Aorta (tissue), 5 donors: ENCODE results near the gene SEC23A. TPM values are rescaled to one million over a fixed set of nuclear protein-coding genes. Genes with fewer than 3 reads are reported as not detected.
"Not testable (repeated sequence)": the region's sequence is repeated elsewhere in the genome, so short reads cannot be mapped to it uniquely, and the experiment has no call there.

Source experiments
- ATAC-seq: fragments of 200-7000 bp; cut with Tn5 transposase; one replicate; pipeline ENCODE4 v1.9.1; 2022; ENCODE audit warnings: moderate library complexity; ENCODE audit not compliant: low FRiP score
- DNase-seq, 2 donors: peaks; one replicate each; pipeline ENCODE4 v3.0.0-alpha.2; 2020
- H3K27ac ChIP-seq, 2 donors: one replicate each; pipeline ENCODE4 v1.5.1; 2013; ENCODE audit warnings: low read length in 2 of 2, mild to moderate bottlenecking in 2 of 2, moderate library complexity in 2 of 2, control low read depth in 1 of 2, inconsistent platforms in 1 of 2, low read depth in 1 of 2
- H3K27me3 ChIP-seq, 2 donors: one replicate each; pipeline ENCODE4 v1.6.1; 2013; ENCODE audit warnings: control low read depth in 1 of 2, low read length in 1 of 2, mild to moderate bottlenecking in 1 of 2, moderate library complexity in 1 of 2; ENCODE audit not compliant: insufficient read depth in 2 of 2, control insufficient read depth in 1 of 2
- H3K36me3 ChIP-seq, 2 donors: one replicate each; pipeline ENCODE4 v1.6.1; 2013; ENCODE audit warnings: control low read depth in 1 of 2, low read length in 1 of 2, mild to moderate bottlenecking in 1 of 2; ENCODE audit not compliant: insufficient read depth in 2 of 2, control insufficient read depth in 1 of 2
- H3K4me1 ChIP-seq, 2 donors: one replicate each; pipeline ENCODE4 v1.6.1; 2013; ENCODE audit warnings: low read length in 2 of 2, control low read depth in 1 of 2, mild to moderate bottlenecking in 1 of 2, moderate library complexity in 1 of 2; ENCODE audit not compliant: insufficient read depth in 2 of 2, control insufficient read depth in 1 of 2
- H3K4me3 ChIP-seq, 2 donors: one replicate each; pipeline ENCODE4 v1.5.1; 2013; ENCODE audit warnings: low read length in 2 of 2, control low read depth in 1 of 2, mild to moderate bottlenecking in 1 of 2
- H3K9me3 ChIP-seq: one replicate; pipeline ENCODE4 v1.6.1; 2013; ENCODE audit warnings: mild to moderate bottlenecking, low read length; ENCODE audit not compliant: control insufficient read depth
- WGBS, 2 donors: extraction: QIAGEN DNeasy Blood & Tissue Kit; methylation state at CpG; one replicate each; pipeline ENCODE4 v1.1.7; 2013; 5-methylcytosine and 5-hydroxymethylcytosine counted together
- intact Hi-C, 2 donors: fragments of 100-400 bp; cut with DNase I; formaldehyde crosslinking; loops; one replicate each; pipeline versions ENCODE4 v1.14.2 to v1.15.0; 2022
- polyA plus RNA-seq, 2 donors: library from polyadenylated mRNA; stranded (reverse); fragments of 200-250 nt; gene quantifications; one replicate each; pipeline ENCODE4 v1.2.3, GENCODE V29; 2013
- total RNA-seq, 2 donors: library from RNA; stranded (reverse); fragmentation: NEBNext Ultra II Directional; extraction: Animal tissue kit (Norgen Biotek cat#: 25700); gene quantifications; one replicate each; pipeline ENCODE4 v1.2.1, GENCODE V29; 2021
- donor health status: healthy with polysubstance abuse.
- donor health status: Bipolar disorder and iron deficiency.
- donor health status: DM: no; HTN: no; CAD: no.
- donor health status: DM: no; HTN: no; CAD: no.
- donor health status: DM: yes; HTN: yes; CAD: no.

Gene SEC23A
- total and polyA plus RNA-seq, 4 donors, result 42.6 to 172 (median 99.7) TPM

DNA sequence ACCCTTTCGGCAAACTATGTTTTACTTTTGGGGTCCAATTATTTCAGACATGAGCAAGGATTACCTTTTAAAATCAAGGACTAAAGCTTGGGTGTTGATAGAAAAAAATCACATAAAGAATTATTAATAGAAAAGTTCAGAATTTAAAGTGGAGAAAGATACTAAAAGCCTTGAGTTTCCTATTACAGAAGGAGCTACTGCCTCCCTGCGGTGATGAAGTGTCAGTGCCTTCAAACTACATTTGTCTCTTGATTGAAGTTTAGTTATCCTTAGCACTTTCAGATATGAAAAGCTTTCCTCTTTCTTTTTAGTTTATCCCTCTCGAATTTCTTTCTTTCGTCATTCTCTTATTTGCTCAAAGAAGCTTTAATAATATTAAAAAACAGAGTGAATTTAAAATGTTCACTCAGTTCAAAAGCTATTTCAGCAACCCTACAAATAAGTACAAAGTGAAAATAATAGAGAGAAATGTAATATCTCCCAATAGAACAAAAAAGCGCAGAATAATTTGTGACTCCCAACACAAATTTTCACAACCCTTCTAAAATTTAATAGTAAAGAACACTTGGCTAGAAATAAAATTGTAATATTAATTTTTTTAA lies 87.6 kb downstream of the SEC23A start:
- no peak overlapping the region for H3K27ac ChIP-seq
- ATAC-seq (no peak), DNase-seq (no peak)
- no peaks in the 10 kb centered on the region for H3K27me3 ChIP-seq
- H3K4me3 ChIP-seq, result no peak overlapping the region
- WGBS, 2 donors, result 23 to 28% methylated on average over 5 of the region's 5 CpGs
- H3K9me3 ChIP-seq, result no peaks in the 10 kb centered on the region
- H3K4me1 ChIP-seq, result no peaks in the 10 kb centered on the region
- H3K36me3 ChIP-seq, result no peaks in the 10 kb centered on the region
- intact Hi-C loops, result no loop called here

DNA sequence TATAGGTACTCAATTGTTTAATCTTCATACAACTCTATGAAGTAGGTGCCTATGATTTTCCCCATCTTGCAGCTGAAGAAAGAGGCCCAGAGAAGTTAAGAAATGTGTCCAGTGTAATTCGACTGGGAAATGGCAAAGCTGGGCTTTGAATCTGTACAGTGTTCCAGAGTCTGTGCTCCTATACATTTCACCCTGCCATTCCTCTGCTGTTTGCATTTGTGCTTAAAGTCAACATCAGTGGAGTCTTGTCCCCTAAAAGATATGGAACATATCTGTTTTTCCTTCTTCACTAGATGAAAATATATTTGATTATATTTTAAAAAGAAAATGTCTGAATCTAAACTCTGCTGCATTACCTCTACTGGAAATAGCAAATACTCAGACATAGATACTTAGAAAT lies 88.6 kb downstream of the SEC23A start:
- Histone ChIP-seq H3K4me3 (no peak overlapping the region), H3K9me3 (no peaks in the 10 kb centered on the region), H3K36me3 (no peaks in the 10 kb centered on the region), H3K4me1 (no peaks in the 10 kb centered on the region), H3K27ac (no peak overlapping the region), H3K27me3 (no peaks in the 10 kb centered on the region)
- WGBS, 2 donors, result 55 to 61% methylated on average over 1 of the region's 1 CpG
- ATAC-seq (no peak), DNase-seq (no peak)
- intact Hi-C loops, result loop anchor here (5.0 kb wide), 2 partner anchors 287 to 292 kb away; no protein-coding TSS in a partner anchor

DNA sequence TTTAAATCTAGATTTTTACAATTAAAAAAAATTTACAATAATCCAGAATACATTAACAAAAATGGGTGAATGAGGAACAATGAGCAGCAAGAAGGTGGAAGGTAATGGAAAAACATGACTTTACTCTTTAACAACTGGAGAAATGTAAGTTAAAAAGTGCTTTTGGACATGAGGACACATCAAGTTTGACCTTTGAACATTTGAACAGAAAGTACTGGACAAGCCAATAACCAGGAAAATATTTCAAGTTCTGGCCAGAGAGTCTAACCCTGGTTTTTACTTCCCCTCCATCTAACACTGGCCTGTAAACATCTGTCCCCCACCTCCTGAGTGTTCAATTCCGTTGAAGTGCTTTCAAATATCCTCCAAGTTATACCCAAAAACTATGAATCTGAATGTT lies 94.1 kb downstream of the SEC23A start:
- H3K27me3 ChIP-seq, H3K36me3 ChIP-seq, ATAC-seq, H3K4me1 ChIP-seq, H3K4me3 ChIP-seq, DNase-seq, H3K9me3 ChIP-seq, H3K27ac ChIP-seq, intact Hi-C loops: not testable (repeated sequence)
- WGBS, 2 donors, result 76 to 82% methylated on average over 1 of the region's 1 CpG

DNA sequence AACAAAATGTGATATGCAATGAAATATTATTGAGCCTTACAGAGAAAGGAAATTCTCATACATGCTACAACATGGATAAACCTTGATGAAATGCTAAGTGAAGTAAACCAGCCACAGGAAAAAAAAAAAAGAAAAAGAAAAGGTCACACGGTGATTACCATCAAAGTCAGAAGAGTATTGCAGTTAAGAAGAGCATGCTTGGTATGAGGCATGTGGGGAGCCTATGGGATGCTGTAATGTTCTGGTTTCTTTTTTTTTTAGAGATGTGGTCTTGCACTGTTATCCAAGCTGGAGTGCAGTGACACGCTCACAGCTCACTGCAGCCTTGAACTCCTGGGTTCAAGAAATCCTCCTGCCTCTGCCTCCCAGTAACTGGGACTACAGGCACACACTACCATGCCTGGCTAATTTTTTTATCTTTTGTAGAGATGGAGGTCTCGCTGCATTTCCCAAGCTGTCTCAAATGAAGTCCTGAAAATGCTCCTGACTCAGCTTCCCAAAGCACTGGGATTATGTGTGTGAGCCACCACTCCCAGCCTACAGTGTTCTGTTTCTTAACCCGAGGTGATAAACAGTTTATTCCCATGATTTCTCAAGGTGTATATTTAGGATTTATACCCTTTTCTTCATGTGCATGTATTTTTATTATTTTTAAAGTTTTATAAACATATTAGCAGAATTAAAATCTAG lies 96.2 kb downstream of the SEC23A start:
- no peaks in the 10 kb centered on the region for H3K36me3 ChIP-seq
- H3K27me3 ChIP-seq, result no peaks in the 10 kb centered on the region
- whole genome bisulfite sequencing, 2 donors, result 86% methylated on average over 4 of the region's 4 CpGs
- DNase-seq (no peak), ATAC-seq (no peak)
- no peaks in the 10 kb centered on the region for H3K9me3 ChIP-seq
- no peaks in the 10 kb centered on the region for H3K4me1 ChIP-seq
- H3K4me3 ChIP-seq, result no peak overlapping the region
- intact Hi-C loops, result no loop called here
- H3K27ac ChIP-seq, result no peak overlapping the region

DNA sequence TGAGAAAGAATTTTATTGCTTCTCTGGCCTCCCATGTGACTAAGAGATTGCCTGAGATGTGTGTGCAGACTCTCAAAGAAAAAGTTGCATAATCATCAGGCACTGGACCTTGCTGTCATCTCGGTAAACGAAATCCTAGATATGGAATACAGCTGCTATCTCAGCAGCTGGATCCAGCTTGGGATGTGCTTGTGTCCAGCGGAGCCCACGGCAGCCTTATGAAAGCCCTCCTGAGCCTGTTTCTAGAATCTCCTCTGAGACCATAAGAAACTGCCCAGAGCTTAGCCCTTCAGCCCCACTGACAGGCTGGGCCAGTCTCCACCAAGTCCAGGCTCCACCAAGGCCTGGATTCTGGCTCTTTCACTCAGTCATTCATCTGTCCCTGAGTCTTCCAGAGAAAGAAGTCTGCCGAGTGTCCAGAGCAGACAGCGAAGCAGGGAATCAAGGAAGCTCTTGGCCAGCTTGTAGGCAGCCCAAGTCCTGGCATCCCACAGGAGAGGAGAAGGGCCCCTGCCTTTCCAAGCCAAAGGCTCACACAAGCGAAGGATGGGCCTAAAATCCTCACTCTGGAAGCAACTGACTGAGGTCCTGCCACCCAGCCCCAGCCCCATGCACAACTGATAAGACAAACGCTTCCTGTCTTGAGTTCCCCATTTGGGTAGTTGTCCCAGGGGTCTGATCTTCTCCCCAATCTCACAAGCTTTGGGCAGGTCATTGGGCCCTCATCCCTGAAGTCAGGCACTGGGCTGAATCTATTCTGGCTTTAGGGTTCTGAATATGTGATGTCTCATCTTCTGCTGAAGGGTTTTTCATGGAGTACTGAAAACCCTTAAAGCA lies 97.8 kb downstream of the SEC23A start:
- H3K27ac ChIP-seq, result no peak overlapping the region
- H3K9me3 ChIP-seq, result no peaks in the 10 kb centered on the region
- no peaks in the 10 kb centered on the region for H3K4me1 ChIP-seq
- DNase-seq, result no peak
- no peaks in the 10 kb centered on the region for H3K27me3 ChIP-seq
- no peak overlapping the region for H3K4me3 ChIP-seq
- no peaks in the 10 kb centered on the region for H3K36me3 ChIP-seq
- intact Hi-C loops, result no loop called here
- ATAC-seq, result no peak
- WGBS, 2 donors, result 93 to 94% methylated on average over 8 of the region's 8 CpGs

DNA sequence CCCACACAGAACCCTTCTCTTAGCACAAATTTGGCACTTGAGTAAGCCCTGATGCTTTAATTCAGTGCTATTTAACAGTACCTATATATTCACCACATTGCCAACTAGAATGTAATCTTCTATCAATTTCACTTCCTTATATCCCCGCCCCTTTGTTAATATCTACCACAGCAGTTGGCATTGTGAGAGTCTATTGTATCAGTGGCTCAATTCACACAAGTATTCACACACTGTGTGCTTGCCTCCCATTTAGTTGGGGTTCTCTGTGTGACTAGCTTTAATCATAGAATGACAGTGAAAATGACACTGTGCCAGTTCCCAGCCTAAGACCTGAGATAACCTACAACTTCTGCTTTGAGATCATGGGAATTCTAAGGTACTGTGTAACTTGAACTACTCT lies 103.1 kb downstream of the SEC23A start:
- Histone ChIP-seq H3K27me3 (no peaks in the 10 kb centered on the region), H3K36me3 (no peaks in the 10 kb centered on the region), H3K4me3 (no peak overlapping the region), H3K9me3 (no peaks in the 10 kb centered on the region), H3K4me1 (no peaks in the 10 kb centered on the region), H3K27ac (no peak overlapping the region)
- intact Hi-C loops, result no loop called here
- DNase-seq (no peak), ATAC-seq (no peak)
- 89 to 100% methylated on average over 1 of the region's 1 CpG for WGBS, 2 donors

DNA sequence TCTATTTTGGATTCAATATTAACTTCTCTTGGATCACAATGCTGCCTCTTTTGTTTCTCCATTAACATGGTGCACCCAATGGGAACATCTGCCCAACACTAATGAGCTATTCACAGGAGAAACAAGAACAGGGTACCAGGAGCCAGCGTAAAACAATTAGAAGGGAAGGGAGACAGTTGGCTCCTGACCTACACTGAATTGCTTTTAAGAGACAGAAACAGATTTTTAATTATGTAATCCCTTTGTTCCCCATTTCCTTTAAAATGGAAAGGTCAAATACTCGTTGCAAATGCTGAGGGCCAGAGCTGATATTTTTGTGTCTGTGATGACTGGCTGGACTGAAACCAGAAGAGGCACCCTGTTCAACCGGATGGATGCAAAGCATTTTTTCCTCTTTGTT lies 108.3 kb downstream of the SEC23A start:
- WGBS, 2 donors, result 63 to 68% methylated on average over 3 of the region's 3 CpGs
- DNase-seq (no peak), ATAC-seq (no peak)
- H3K27me3 ChIP-seq, result no peaks in the 10 kb centered on the region
- no peak overlapping the region for H3K27ac ChIP-seq
- H3K36me3 ChIP-seq, result no peaks in the 10 kb centered on the region
- H3K9me3 ChIP-seq, result no peaks in the 10 kb centered on the region
- intact Hi-C loops, result no loop called here
- no peaks in the 10 kb centered on the region for H3K4me1 ChIP-seq
- no peak overlapping the region for H3K4me3 ChIP-seq

DNA sequence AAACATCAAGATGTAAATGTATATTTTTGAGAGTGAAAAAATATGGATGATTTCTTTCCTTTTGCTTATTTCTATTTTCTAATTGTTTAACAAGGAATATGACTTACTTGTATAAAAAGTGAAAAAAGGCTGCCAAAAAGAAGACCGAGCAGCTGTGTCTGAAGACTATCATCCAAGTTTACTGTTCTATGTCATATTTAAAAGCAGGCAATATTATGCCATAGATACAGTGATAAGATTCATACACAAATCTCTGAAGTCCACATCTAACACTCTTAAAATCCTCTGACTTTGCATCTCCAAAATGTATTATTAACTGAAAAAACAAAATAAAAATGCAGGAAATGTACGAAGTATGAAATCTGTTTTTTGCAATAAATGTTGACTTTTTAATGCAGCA lies 109.1 kb downstream of the SEC23A start:
- no peak for DNase-seq
- no peaks in the 10 kb centered on the region for H3K36me3 ChIP-seq
- 64 to 68% methylated on average over 2 of the region's 2 CpGs for WGBS, 2 donors
- intact Hi-C loops, result no loop called here
- H3K4me1 ChIP-seq, result no peaks in the 10 kb centered on the region
- no peak overlapping the region for H3K27ac ChIP-seq
- ATAC-seq, result no peak
- H3K9me3 ChIP-seq, result no peaks in the 10 kb centered on the region
- H3K4me3 ChIP-seq, result no peak overlapping the region
- H3K27me3 ChIP-seq, result no peaks in the 10 kb centered on the region
